ENCODE results near the gene TMEM191C. TPM values are rescaled to one million over a fixed set of nuclear protein-coding genes. Genes with fewer than 3 reads are reported as not detected.
"Not testable (repeated sequence)": the region's sequence is repeated elsewhere in the genome, so short reads cannot be mapped to it uniquely, and the experiment has no call there.

The TMEM191C gene
- total RNA-seq, 2 experiments from 2014 or later: 1.0 to 1.1 TPM

DNA sequence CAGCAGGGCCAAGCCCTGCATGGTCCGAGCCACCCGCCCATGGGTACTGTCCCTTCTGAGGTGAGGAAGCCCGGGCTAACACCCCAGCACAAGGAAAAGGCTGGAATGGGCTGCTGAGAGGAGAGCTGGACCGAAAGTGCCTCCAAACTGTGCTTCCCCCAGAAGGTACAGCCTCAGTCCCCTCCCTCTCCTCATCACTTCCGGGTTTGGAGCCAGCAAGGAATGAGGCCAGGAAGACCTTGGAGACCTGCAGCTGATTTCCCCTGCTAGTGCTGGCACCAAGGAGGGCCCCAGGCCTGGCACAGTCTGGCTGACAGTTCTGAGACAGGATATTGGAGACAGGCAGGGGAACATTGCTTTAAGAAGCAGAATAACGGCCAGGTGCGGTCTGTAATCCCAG lies 31.3 kb downstream of the TMEM191C start:
- H3K27me3 Mint-ChIP-seq; POLR2A ChIA-PET; H3K4me1 Mint-ChIP-seq; CTCF ChIA-PET; H3K36me3 Mint-ChIP-seq (ENCODE audit: low read depth); H3K4me3 Mint-ChIP-seq; DNase-seq; H3K9me3 Mint-ChIP-seq (ENCODE audit: low read depth); H3K27ac Mint-ChIP-seq; ATAC-seq; intact Hi-C loops (cut with DNase I, micrococcal nuclease): not testable (repeated sequence)

DNA sequence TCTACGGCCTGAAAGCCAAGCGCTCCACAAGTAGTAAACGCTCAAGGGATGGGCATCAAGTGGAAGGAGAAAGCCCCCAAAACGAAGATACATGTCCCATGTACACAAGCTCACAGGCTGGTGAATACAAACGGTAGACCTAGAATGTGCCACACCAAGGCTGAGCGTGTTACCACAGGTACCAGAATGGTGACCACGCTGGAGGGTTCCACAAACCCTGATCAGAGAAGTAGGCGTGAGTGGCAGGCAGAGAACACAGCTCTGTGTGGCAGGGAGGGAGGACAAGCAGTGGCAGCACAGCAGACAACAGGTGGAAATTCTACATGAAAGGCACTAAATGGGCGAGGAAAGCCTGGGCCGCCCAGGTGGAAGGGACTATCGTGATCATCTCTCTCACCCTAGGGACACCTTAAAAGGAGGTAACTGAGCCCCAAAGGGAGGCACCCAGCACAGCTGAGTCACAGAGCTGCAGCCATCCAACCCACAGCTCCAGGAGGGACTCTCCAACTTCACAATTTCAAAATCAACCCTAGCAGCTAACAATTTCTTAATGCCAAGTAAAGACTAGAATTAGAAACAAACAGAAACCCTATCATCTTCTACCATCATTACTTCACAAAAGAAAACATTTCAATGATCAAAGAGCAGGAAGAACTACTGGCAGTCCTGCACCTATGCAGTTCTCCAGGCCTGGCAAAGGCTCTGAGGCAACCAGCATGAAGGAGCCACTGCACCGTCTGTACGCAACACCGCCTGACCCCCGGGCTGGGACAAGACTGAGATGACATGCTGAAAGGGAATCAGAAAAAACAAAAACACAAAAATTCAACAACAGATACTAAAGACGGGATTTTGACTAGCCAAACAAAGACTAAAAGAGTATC lies 32.7 kb downstream of the TMEM191C start:
- H3K4me1 Mint-ChIP-seq; H3K27me3 Mint-ChIP-seq; intact Hi-C loops (cut with DNase I, micrococcal nuclease); H3K36me3 Mint-ChIP-seq (ENCODE audit: low read depth); DNase-seq; POLR2A ChIA-PET; H3K4me3 Mint-ChIP-seq; H3K27ac Mint-ChIP-seq; H3K9me3 Mint-ChIP-seq (ENCODE audit: low read depth); CTCF ChIA-PET: not testable (repeated sequence)
- ATAC-seq: peak; percentile 98

DNA sequence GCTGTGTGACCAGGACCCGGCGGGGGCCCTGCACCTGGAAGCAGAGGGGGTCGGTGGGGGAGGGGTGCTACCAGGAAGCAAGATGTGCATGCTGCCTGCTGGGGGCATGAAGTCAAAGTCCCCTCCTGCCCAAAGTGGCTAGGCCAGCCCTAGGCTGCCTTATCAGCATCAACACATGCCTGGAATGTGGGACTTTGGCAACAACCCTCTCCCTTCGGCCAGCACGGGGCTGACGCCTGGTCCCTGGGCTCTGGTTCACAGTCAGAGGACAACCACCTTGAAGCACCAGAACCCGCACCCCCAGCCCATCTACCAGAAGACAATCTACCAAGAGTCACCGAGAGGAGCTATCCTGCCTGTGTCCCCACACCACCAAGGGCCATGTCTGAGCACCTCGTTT lies 43.2 kb downstream of the TMEM191C start:
- H3K27ac Mint-ChIP-seq; DNase-seq; POLR2A ChIA-PET; H3K27me3 Mint-ChIP-seq; CTCF ChIA-PET; H3K4me3 Mint-ChIP-seq; ATAC-seq; H3K4me1 Mint-ChIP-seq; H3K9me3 Mint-ChIP-seq (ENCODE audit: low read depth); H3K36me3 Mint-ChIP-seq (ENCODE audit: low read depth); intact Hi-C loops (cut with DNase I, micrococcal nuclease): not testable (repeated sequence)

GRCh38 chr22:21512022-21512421 lies 44.8 kb downstream of the TMEM191C start:
- CTCF ChIA-PET; H3K27me3 Mint-ChIP-seq; intact Hi-C loops (cut with DNase I, micrococcal nuclease); H3K36me3 Mint-ChIP-seq (ENCODE audit: low read depth); ATAC-seq; H3K4me1 Mint-ChIP-seq; DNase-seq; H3K9me3 Mint-ChIP-seq (ENCODE audit: low read depth); H3K4me3 Mint-ChIP-seq; H3K27ac Mint-ChIP-seq; POLR2A ChIA-PET: not testable (repeated sequence)

DNA sequence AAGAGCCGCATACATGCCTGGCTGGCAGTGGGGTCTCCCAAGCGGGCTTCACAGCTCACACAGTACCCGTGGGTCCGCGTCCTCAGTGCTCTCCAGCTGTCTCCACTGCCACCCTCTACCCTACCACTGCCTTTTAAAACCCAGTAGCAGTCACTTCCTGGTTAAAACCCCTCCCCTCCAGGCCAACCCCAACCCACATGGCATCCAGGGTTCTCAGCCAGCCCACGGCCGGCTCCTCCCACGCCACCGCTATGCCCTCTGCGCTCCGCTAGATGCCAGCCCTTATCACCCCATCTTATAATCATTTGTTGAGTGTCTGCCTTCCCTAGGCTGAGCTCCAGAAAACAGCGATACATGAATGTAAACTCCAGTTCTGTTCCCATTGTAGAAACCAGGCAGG lies 46.9 kb downstream of the TMEM191C start:
- POLR2A ChIA-PET; DNase-seq; intact Hi-C loops (cut with DNase I, micrococcal nuclease); H3K27me3 Mint-ChIP-seq; H3K4me1 Mint-ChIP-seq; H3K9me3 Mint-ChIP-seq (ENCODE audit: low read depth); CTCF ChIA-PET; H3K4me3 Mint-ChIP-seq; H3K27ac Mint-ChIP-seq; H3K36me3 Mint-ChIP-seq (ENCODE audit: low read depth): not testable (repeated sequence)
- peak; percentile 80 for ATAC-seq

DNA sequence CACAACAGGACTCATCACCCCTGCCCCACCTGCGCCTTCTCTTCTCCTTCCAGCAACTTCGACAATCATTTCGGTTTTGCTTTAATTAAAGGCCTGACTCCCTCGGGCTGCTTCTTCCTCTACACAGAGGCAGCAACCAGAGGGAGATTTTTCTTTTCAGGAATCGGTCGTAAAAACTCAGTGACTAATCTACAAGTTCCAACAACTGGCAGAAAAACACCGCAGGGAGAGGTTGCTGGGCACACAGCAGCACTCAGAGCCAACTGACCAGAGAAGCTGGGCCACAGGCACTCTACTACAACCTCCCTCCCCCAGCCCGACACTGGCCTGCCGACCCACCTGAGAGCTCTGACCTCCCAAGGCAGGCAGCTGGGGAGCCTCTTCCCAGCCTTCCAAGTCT lies 48.0 kb downstream of the TMEM191C start:
- intact Hi-C loops (cut with DNase I, micrococcal nuclease); CTCF ChIA-PET; H3K4me3 Mint-ChIP-seq; H3K27ac Mint-ChIP-seq; H3K4me1 Mint-ChIP-seq; H3K36me3 Mint-ChIP-seq (ENCODE audit: low read depth); ATAC-seq; DNase-seq; H3K27me3 Mint-ChIP-seq; POLR2A ChIA-PET; H3K9me3 Mint-ChIP-seq (ENCODE audit: low read depth): not testable (repeated sequence)

DNA sequence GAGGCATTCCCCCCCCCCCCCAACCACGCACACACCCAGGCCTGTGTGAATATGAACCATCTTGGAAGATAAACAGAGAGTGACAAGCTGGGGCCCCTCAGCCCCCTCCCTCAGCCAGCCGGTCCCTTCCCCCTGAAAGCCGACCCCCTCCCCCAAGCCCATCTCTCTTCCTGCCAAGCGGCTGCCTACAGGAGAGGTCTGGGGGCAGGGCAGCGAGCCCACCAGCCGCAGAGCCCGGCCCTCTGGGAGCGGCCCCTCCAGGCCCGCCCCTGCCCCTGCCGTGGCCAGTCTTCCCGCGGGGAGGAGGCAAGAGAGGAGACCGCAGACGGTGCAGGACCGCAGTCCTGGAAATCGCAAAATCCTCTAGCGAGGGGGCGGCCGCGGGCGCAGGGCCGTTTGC lies 49.3 kb downstream of the TMEM191C start:
- H3K4me3 Mint-ChIP-seq; intact Hi-C loops (cut with DNase I, micrococcal nuclease); H3K27ac Mint-ChIP-seq; POLR2A ChIA-PET; CTCF ChIA-PET; DNase-seq; H3K4me1 Mint-ChIP-seq; H3K36me3 Mint-ChIP-seq (ENCODE audit: low read depth); H3K9me3 Mint-ChIP-seq (ENCODE audit: low read depth); H3K27me3 Mint-ChIP-seq; ATAC-seq: not testable (repeated sequence)

DNA sequence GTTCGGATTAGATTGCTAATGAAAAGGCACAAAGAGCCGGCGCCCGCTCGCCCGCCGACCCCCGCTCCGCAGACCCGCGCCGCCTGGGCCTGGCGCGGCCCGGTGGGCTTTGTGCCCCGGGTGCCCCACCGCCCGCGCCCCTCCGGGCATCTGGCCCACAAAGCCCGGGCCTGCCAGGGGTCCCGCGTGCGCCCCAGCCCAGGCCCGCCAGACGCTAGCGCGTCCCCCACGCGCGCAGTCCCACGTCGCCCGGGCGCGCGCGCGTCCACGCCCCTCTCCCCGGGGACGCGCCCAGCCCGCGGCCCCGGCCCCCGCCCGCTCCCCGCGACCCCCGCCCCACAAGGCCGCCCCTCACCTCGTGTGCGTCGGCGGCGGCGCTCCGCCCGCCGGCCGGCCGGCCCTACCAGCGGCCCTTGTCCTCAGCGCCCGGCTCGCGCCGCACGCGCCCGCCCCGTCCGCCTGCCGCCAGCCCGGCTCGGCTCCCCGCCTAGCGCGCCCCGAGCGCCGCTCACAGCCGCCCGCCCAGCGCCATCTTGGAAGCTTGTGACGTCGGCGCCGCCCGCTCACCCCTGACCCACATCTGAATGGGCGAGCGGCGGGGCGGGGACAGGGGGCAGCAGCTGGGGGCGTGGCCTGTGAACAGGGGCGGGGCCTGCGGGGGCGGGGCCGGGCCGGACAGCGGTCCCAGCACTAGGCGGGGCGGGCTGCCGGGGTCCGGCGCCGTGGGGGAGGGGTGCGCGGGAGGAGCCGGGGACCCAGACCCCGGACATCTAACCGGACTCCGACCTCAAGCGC lies 50.0 kb downstream of the TMEM191C start:
- intact Hi-C loops (cut with DNase I, micrococcal nuclease): not testable (repeated sequence)

More for the DNA sequence above, 50.0 kb downstream of the TMEM191C start:
- H3K4me3 Mint-ChIP-seq; CTCF ChIA-PET; H3K4me1 Mint-ChIP-seq; POLR2A ChIA-PET; H3K36me3 Mint-ChIP-seq (ENCODE audit: low read depth); H3K9me3 Mint-ChIP-seq (ENCODE audit: low read depth); H3K27me3 Mint-ChIP-seq; H3K27ac Mint-ChIP-seq; DNase-seq: not testable (repeated sequence)
- peak; percentile 87 for ATAC-seq

Other genes with a start within 250 kb of the TMEM191C start
- under 1 TPM; 0.35 to 0.41 TPM for gene RIMBP3B, start 83.6 kb upstream of the TMEM191C start, total RNA-seq
- gene HIC2, start 50.0 kb upstream of the TMEM191C start, total RNA-seq: 1 to 10 TPM; 4.1 to 4.2 TPM
- gene RIMBP3C, start 84.1 kb downstream of the TMEM191C start, total RNA-seq: under 1 TPM; 0.18 to 0.33 TPM
- 10 to 100 TPM; 57.3 to 75.5 TPM for gene UBE2L3, start 100.3 kb downstream of the TMEM191C start, total RNA-seq
- 10 to 100 TPM; 43.4 to 54.0 TPM for gene YDJC, start 162.6 kb downstream of the TMEM191C start, total RNA-seq
- gene CCDC116, start 165.4 kb downstream of the TMEM191C start, total RNA-seq: under 1 TPM; 0.23 to 0.33 TPM
- gene SDF2L1, start 174.9 kb downstream of the TMEM191C start, total RNA-seq: 10 to 100 TPM; 13.7 to 32.8 TPM
- 10 to 100 TPM; 42.8 to 57.7 TPM for gene PPIL2, start 198.6 kb downstream of the TMEM191C start, total RNA-seq